Activated CD4-positive, alpha-beta memory T cell treated with anti-CD3 and anti-CD28 coated beads for 36 hours (primary cell): ENCODE results near the gene STX2. TPM values are rescaled to one million over a fixed set of nuclear protein-coding genes. Genes with fewer than 3 reads are reported as not detected.
"Not testable (repeated sequence)": the region's sequence is repeated elsewhere in the genome, so short reads cannot be mapped to it uniquely, and the experiment has no call there.

ENCODE experiments used
- CTCF ChIA-PET: fragments of 350-600 bp; sonication (Branson Sonifier 250); formaldehyde crosslinking; loops from one replicate; lab custom pipeline; 2021; ENCODE audit warnings: antibody characterized with exemption, inconsistent platforms; lab: Charles Lee
- POLR2A ChIA-PET: fragments of 350-600 bp; sonication (Branson Sonifier 250); formaldehyde crosslinking; loops from one replicate; lab custom pipeline; 2021; ENCODE audit warnings: antibody characterized with exemption; lab: Charles Lee
- DNase-seq: peaks from one replicate; pipeline ENCODE4 v3.0.0-alpha.2; 2020
- H3K27ac Mint-ChIP-seq: one replicate; pipeline ENCODE4 v1.8.0; 2021; ENCODE audit warnings: mixed read lengths
- H3K27me3 Mint-ChIP-seq: one replicate; pipeline ENCODE4 v1.8.0; 2021; ENCODE audit warnings: mixed read lengths
- H3K36me3 Mint-ChIP-seq: one replicate; pipeline ENCODE4 v1.8.0; 2021; ENCODE audit warnings: mixed read lengths
- H3K4me1 Mint-ChIP-seq: one replicate; pipeline ENCODE4 v1.8.0; 2021; ENCODE audit warnings: low read depth, mixed read lengths
- H3K4me3 Mint-ChIP-seq: one replicate; pipeline ENCODE4 v1.8.0; 2021; ENCODE audit warnings: mild to moderate bottlenecking, mixed read lengths
- H3K9me3 Mint-ChIP-seq: one replicate; pipeline ENCODE4 v1.8.0; 2021; ENCODE audit warnings: mixed read lengths
- intact Hi-C: fragments of 100-400 bp; cut with micrococcal nuclease; formaldehyde crosslinking; loops from one replicate; pipeline ENCODE4 v1.15.1; 2023
- total RNA-seq, 2 experiments: library from RNA; stranded (reverse); gene quantifications; one replicate each; pipeline ENCODE4 v1.2.3, GENCODE V29; 2021

STX2 gene
- total RNA-seq, 2 experiments from 2014 or later, result 18.1 to 22.8 TPM

DNA sequence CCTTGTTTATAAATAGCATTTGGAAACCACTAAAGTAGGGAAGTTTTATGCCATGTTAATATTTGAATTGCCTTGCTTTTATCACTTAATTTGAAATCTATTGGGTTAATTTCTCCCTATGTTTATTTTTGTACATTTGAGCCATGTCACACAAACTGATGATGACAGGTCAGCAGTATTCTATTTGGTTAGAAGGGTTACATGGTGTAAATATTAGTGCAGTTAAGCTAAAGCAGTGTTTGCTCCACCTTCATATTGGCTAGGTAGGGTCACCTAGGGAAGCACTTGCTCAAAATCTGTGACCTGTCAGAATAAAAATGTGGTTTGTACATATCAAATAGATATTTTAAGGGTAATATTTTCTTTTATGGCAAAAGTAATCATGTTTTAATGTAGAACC, 37.2 kb upstream of the STX2 start:
- H3K36me3 Mint-ChIP-seq, result peaks cover 54% of the 10 kb centered on the region
- H3K27ac Mint-ChIP-seq, result no peak overlapping the region
- DNase-seq, result no peak
- no peak overlapping the region for H3K4me3 Mint-ChIP-seq
- H3K4me1 Mint-ChIP-seq, result peaks cover 64% of the 10 kb centered on the region
- ChIA-PET CTCF (interaction anchor here (1.5 kb wide), 1 partner anchor 50 kb away, joined by 5 read pairs; no protein-coding TSS in a partner anchor), POLR2A (interaction anchor here (1.4 kb wide), 1 partner anchor 9 kb away, joined by 3 read pairs; no protein-coding TSS in a partner anchor)
- no peaks in the 10 kb centered on the region for H3K27me3 Mint-ChIP-seq
- H3K9me3 Mint-ChIP-seq, result no peaks in the 10 kb centered on the region
- intact Hi-C loops, result loop anchor here (10.0 kb wide), 1 partner anchor 1019 kb away; the partner anchor contains the start of gene ULK1

- POLR2A ChIA-PET, H3K4me3 Mint-ChIP-seq, DNase-seq, H3K9me3 Mint-ChIP-seq, H3K27me3 Mint-ChIP-seq: not testable (repeated sequence)
- Mint-ChIP-seq H3K4me1 (peaks cover 62% of the 10 kb centered on the region), H3K36me3 (peaks cover 55% of the 10 kb centered on the region), H3K27ac (peak overlapping the region; percentile 42)
- intact Hi-C loops, result loop anchor here (10.0 kb wide), 1 partner anchor 1019 kb away; the partner anchor contains the start of gene ULK1
- CTCF ChIA-PET, result interaction anchor here (1.5 kb wide), 1 partner anchor 50 kb away, joined by 5 read pairs; no protein-coding TSS in a partner anchor
These were observed 36.7 kb upstream of the STX2 start for GRCh38 chr12:130875708-130876107.

DNA sequence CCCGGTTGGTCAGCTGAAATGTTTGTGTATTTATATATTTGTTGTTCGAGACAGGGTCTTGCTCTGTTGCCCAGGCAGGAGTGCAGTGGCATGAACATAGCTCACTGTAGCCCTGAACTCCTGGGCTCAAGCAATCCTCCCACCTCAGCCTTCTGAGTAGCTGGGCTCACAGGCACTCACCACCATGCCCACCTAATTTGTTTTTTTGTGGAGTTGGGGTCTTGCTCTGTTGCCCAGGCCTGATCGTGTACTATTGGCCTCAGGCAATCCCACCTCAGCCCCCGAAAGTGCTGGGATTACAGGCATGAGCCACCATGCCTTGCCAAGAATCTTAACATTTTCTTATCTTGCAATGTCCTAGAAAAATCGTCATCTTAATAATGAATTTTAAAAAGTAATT, 36.1 kb upstream of the STX2 start:
- Mint-ChIP-seq H3K4me1 (peaks cover 61% of the 10 kb centered on the region), H3K27ac (peak overlapping the region; percentile 23), H3K9me3 (no peaks in the 10 kb centered on the region), H3K27me3 (no peaks in the 10 kb centered on the region), H3K36me3 (peaks cover 58% of the 10 kb centered on the region), H3K4me3 (no peak overlapping the region)
- intact Hi-C loops, result loop anchor here (10.0 kb wide), 1 partner anchor 1020 kb away; the partner anchor contains the start of gene ULK1
- no peak for DNase-seq
- ChIA-PET POLR2A (no interaction called here), CTCF (interaction anchor here (1.5 kb wide), 1 partner anchor 49 kb away, joined by 5 read pairs; no protein-coding TSS in a partner anchor)

DNA sequence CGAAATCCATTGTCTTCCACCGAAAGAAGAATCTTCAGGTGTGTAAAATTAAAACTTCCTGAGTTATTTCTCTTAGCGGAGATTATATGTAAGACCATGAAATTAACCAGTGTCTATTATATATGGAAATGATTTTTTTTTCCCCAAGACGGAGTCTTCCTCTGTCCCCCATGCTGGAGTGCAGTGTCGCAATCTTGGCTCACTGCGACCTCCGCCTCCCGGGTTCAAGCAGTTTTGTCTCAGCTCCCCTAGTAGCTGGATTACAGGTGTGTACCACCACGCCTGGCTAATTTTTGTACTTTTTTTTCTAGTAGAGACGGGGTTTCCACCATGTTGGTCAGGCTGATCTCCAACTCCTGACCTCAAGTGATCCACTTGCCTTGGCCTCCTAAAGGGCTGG, 35.6 kb upstream of the STX2 start:
- CTCF ChIA-PET, result no interaction called here
- no peaks in the 10 kb centered on the region for H3K27me3 Mint-ChIP-seq
- DNase-seq, result no peak
- peak overlapping the region; percentile 99 for H3K27ac Mint-ChIP-seq
- H3K4me1 Mint-ChIP-seq, result peaks cover 58% of the 10 kb centered on the region
- H3K4me3 Mint-ChIP-seq, result peak overlapping the region; percentile 99
- intact Hi-C loops, result loop anchor here (5.0 to 10.0 kb wide), 4 partner anchors 112 to 1020 kb away; partner anchors contain the start of gene ULK1
- H3K9me3 Mint-ChIP-seq, result no peaks in the 10 kb centered on the region
- peaks cover 58% of the 10 kb centered on the region for H3K36me3 Mint-ChIP-seq
- POLR2A ChIA-PET, result no interaction called here

DNA sequence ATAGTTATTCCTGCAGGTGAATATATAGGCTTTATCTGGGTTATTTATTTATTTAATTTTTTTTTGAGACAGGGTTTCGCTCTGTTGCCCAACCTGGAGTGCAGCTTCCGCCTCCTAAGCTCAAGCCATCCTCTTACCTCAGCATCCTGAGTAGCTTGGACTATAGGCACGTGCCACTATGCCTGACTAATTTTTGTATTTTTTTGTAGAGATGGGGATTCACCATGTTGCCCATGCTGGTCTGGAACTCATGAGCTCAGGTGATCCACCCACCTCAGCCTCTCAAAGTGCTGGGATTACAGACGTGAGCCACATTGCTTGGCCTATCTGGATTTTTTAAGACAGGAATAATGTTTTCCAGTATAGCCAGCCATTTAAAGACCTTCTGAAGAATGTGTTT, 34.8 kb upstream of the STX2 start:
- peaks cover 52% of the 10 kb centered on the region for H3K4me1 Mint-ChIP-seq
- peak; percentile 64 for DNase-seq
- peak overlapping the region; percentile 99 for H3K4me3 Mint-ChIP-seq
- no peaks in the 10 kb centered on the region for H3K27me3 Mint-ChIP-seq
- H3K27ac Mint-ChIP-seq, result peak overlapping the region; percentile 99
- ChIA-PET CTCF (interaction anchor here (1.5 kb wide), 1 partner anchor 47 kb away, joined by 5 read pairs; no protein-coding TSS in a partner anchor), POLR2A (no interaction called here)
- intact Hi-C loops, result loop anchor here (1.0 to 10.0 kb wide), 5 partner anchors 112 to 1021 kb away; partner anchors contain the start of gene ULK1
- H3K36me3 Mint-ChIP-seq, result peaks cover 58% of the 10 kb centered on the region
- H3K9me3 Mint-ChIP-seq, result no peaks in the 10 kb centered on the region

GRCh38 chr12:130873106-130873795, 34.2 kb upstream of the STX2 start:
- intact Hi-C loops, result loop anchor here (1.0 to 10.0 kb wide), 5 partner anchors 111 to 1022 kb away; partner anchors contain the start of gene ULK1
- H3K27me3 Mint-ChIP-seq, result no peaks in the 10 kb centered on the region
- POLR2A ChIA-PET, result no interaction called here
- peaks cover 55% of the 10 kb centered on the region for H3K4me1 Mint-ChIP-seq
- H3K27ac Mint-ChIP-seq, result peak overlapping the region; percentile 99
- CTCF ChIA-PET, result interaction anchor here (1.5 kb wide), 1 partner anchor 47 kb away, joined by 5 read pairs; no protein-coding TSS in a partner anchor
- no peak for DNase-seq
- H3K4me3 Mint-ChIP-seq, result peak overlapping the region; percentile 99
- H3K36me3 Mint-ChIP-seq, result peaks cover 56% of the 10 kb centered on the region
- no peaks in the 10 kb centered on the region for H3K9me3 Mint-ChIP-seq

DNA sequence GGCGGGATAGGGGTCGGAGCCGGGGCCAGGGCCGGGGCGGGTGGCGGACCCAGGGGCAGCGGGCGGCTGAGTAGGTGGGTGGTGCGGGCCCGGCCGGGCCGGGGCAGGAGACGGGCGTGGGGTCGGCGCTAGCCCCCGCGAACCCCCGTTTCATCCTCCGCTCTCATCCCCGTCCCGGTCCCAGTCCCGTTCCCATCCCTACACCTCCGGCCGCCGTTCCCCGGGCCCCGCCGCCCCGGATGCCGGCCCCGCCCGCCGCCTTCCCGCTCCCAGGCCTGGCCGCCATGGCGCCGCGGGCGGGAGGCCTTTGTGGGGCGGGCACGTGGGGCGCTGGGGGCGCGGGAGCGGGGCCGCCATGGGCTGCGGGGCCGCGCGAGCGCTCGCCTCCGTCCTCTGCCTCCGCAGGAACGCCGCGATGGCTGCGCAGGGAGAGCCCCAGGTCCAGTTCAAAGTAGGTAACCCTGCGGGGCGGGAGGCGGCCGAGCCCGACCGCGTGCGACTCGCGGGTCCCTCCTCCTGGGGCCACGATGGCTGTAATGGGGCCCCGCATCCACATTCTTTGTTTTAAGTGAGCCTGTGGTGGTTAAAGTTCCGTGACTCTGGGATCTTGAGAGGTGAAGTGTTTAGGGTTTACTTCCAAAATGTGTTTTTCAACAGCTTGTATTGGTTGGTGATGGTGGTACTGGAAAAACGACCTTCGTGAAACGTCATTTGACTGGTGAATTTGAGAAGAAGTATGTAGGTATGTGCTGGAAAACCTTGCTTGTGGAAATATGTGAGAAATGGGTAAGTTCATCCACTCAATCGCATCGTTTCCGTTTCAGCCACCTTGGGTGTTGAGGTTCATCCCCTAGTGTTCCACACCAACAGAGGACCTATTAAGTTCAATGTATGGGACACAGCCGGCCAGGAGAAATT, 33.4 kb upstream of the STX2 start:
- CTCF ChIA-PET, result interaction anchor here (1.5 kb wide), 1 partner anchor 46 kb away, joined by 5 read pairs; no protein-coding TSS in a partner anchor
- peaks cover 53% of the 10 kb centered on the region for H3K36me3 Mint-ChIP-seq
- DNase-seq, result peak; percentile 55
- peak overlapping the region; percentile 99 for H3K27ac Mint-ChIP-seq
- intact Hi-C loops, result loop anchor here (1.0 to 10.0 kb wide), 5 partner anchors 110 to 1022 kb away; partner anchors contain the start of gene ULK1
- peak overlapping the region; percentile 99 for H3K4me3 Mint-ChIP-seq
- H3K27me3 Mint-ChIP-seq, result no peaks in the 10 kb centered on the region
- H3K4me1 Mint-ChIP-seq, result peaks cover 57% of the 10 kb centered on the region
- no peaks in the 10 kb centered on the region for H3K9me3 Mint-ChIP-seq
- POLR2A ChIA-PET, result no interaction called here

GRCh38 chr12:130871286-130872178, 32.5 kb upstream of the STX2 start, which contains the start of gene RAN:
TSS of gene RAN (plus strand) at chr12:130872066. CDS start at chr12:130872594, 528 bp downstream.
- Mint-ChIP-seq H3K4me1 (peaks cover 49% of the 10 kb centered on the region), H3K9me3 (no peaks in the 10 kb centered on the region), H3K36me3 (peaks cover 44% of the 10 kb centered on the region), H3K27me3 (no peaks in the 10 kb centered on the region), H3K4me3 (peak within 1 kb of the TSS; percentile 99), H3K27ac (peak within 1 kb of the TSS; percentile 99)
- ChIA-PET POLR2A (interaction anchor here (1.1 to 1.3 kb wide), 4 partner anchors 8 to 33 kb away, joined by 3 to 6 read pairs (median 4); partner anchors contain the start of gene STX2), CTCF (interaction anchor here (0.8 to 1.9 kb wide), 9 partner anchors 14 to 106 kb away, joined by 3 to 12 read pairs (median 4); partner anchors contain the start of gene STX2)
- intact Hi-C loops, result loop anchor here (1.0 to 10.0 kb wide), 5 partner anchors 32 to 1023 kb away; partner anchors contain the start of genes STX2 and ULK1
- DNase-seq, result peak; percentile 95

GRCh38 chr12:130870442-130871285, 31.6 kb upstream of the STX2 start:
- peaks cover 42% of the 10 kb centered on the region for H3K4me1 Mint-ChIP-seq
- peak overlapping the region; percentile 96 for H3K27ac Mint-ChIP-seq
- POLR2A ChIA-PET, result interaction anchor here (0.8 to 1.3 kb wide), 5 partner anchors 9 to 42 kb away, joined by 3 to 6 read pairs (median 4); partner anchors contain the start of gene STX2
- no peaks in the 10 kb centered on the region for H3K9me3 Mint-ChIP-seq
- H3K4me3 Mint-ChIP-seq, result peak overlapping the region; percentile 84
- peak; percentile 86 for DNase-seq
- intact Hi-C loops, result loop anchor here (1.0 to 10.0 kb wide), 5 partner anchors 31 to 1024 kb away; partner anchors contain the start of genes STX2 and ULK1
- H3K27me3 Mint-ChIP-seq, result no peaks in the 10 kb centered on the region
- H3K36me3 Mint-ChIP-seq, result peaks cover 35% of the 10 kb centered on the region
- CTCF ChIA-PET, result interaction anchor here (0.8 to 1.9 kb wide), 9 partner anchors 13 to 105 kb away, joined by 3 to 12 read pairs (median 4); partner anchors contain the start of gene STX2

GRCh38 chr12:130868412-130868811, 29.4 kb upstream of the STX2 start:
- Mint-ChIP-seq H3K9me3 (no peaks in the 10 kb centered on the region), H3K27ac (peak overlapping the region; percentile 72), H3K27me3 (no peaks in the 10 kb centered on the region), H3K36me3 (peaks cover 14% of the 10 kb centered on the region), H3K4me1 (peaks cover 24% of the 10 kb centered on the region), H3K4me3 (no peak overlapping the region)
- POLR2A ChIA-PET, result no interaction called here
- intact Hi-C loops, result no loop called here
- CTCF ChIA-PET, result no interaction called here
- DNase-seq, result no peak
